SK-N-SH (cell line): ENCODE results near the gene GNAT2. TPM values are rescaled to one million over a fixed set of nuclear protein-coding genes. Genes with fewer than 3 reads are reported as not detected.

Experiments used
- CTCF ChIA-PET: fragments of 300-600, 350-600 bp; formaldehyde crosslinking; extraction: SDS; loops from one replicate; lab custom pipeline; 2021; lab: Yijun Ruan, JAX
- POLR2A ChIA-PET: fragments of 350-600 bp; sonication (Branson Sonifier 250); formaldehyde crosslinking; extraction: SDS; loops from one replicate; lab custom pipeline; 2020; ENCODE audit warnings: antibody characterized with exemption, inconsistent platforms; lab: Yijun Ruan, JAX
- DNase-seq: peaks from one replicate; pipeline ENCODE4 v3.0.0; 2012
- H2AFZ ChIP-seq: fragments of 200-600 bp; sonication (generic); 2 replicates; pipeline ENCODE4 v1.8.1; 2016; ENCODE audit warnings: antibody characterized with exemption, mild to moderate bottlenecking, low read depth
- H3F3A ChIP-seq: fragments of 200-600 bp; sonication (generic); replicated peaks from 2 replicates; pipeline ENCODE3; 2016; ENCODE audit warnings: antibody characterized with exemption, mild to moderate bottlenecking; ENCODE audit not compliant: insufficient read depth
- H3K27ac ChIP-seq, 2 experiments: fragments of 200-500 bp in 1 of 2; fragments of 200-600 bp in 1 of 2; sonication (Bioruptor generic) in 1 of 2; sonication (generic), shearing (Covaris generic) in 1 of 2; 2 replicates each; pipeline versions ENCODE4 v1.5.1 to v1.6.1; 2014 to 2016; ENCODE audit warnings: low read depth in 2 of 2, inconsistent platforms in 1 of 2, low read length in 1 of 2, mild to moderate bottlenecking in 1 of 2, mixed read lengths in 1 of 2
- H3K27me3 ChIP-seq: fragments of 200-600 bp; sonication (generic), shearing (Covaris generic); 2 replicates; pipeline ENCODE4 v1.6.1; 2016; ENCODE audit warnings: mixed run types; ENCODE audit not compliant: insufficient read depth
- H3K36me3 ChIP-seq, 2 experiments: fragments of 200-500 bp in 1 of 2; fragments of 200-600 bp in 1 of 2; sonication (Bioruptor generic) in 1 of 2; sonication (generic) in 1 of 2; replicated peaks in 1 of 2; 2 replicates each; pipeline versions ENCODE3 to v1.5.1; 2014 to 2016; ENCODE audit warnings: low read length in 1 of 2, mild to moderate bottlenecking in 1 of 2; ENCODE audit not compliant: insufficient read depth in 2 of 2, control insufficient read depth in 1 of 2
- H3K4me1 ChIP-seq, 2 experiments: fragments of 200-500 bp in 1 of 2; fragments of 200-600 bp in 1 of 2; sonication (Bioruptor generic) in 1 of 2; sonication (generic), shearing (Covaris generic) in 1 of 2; 2 replicates each; pipeline versions ENCODE4 v1.5.1 to v1.6.1; 2014 to 2016; ENCODE audit warnings: low read depth in 1 of 2, low read length in 1 of 2, mixed run types in 1 of 2; ENCODE audit not compliant: insufficient read depth in 2 of 2, control insufficient read depth in 1 of 2
- H3K4me2 ChIP-seq: fragments of 200-600 bp; sonication (generic), shearing (Covaris generic); 2 replicates; pipeline ENCODE4 v1.6.1; 2017; ENCODE audit warnings: mixed run types
- H3K4me3 ChIP-seq, 2 experiments: fragments of 200-500 bp in 1 of 2; fragments of 200-600 bp in 1 of 2; sonication (Bioruptor generic) in 1 of 2; sonication (generic), shearing (Covaris generic) in 1 of 2; 2 replicates each; pipeline versions ENCODE4 v1.5.1 to v1.8.1; 2014 to 2016; ENCODE audit warnings: low read depth in 2 of 2, inconsistent platforms in 1 of 2, low read length in 1 of 2, mild to moderate bottlenecking in 1 of 2, mixed read lengths in 1 of 2, moderate library complexity in 1 of 2
- H3K79me2 ChIP-seq: fragments of 200-600 bp; sonication (generic); 2 replicates; pipeline ENCODE4 v1.8.1; 2017; ENCODE audit warnings: mild to moderate bottlenecking; ENCODE audit not compliant: insufficient read depth
- H3K9ac ChIP-seq: fragments of 200-600 bp; sonication (generic); 2 replicates; pipeline ENCODE4 v1.6.1; 2017; ENCODE audit warnings: mixed run types
- H3K9me2 ChIP-seq: fragments of 200-600 bp; sonication (generic); 2 replicates; pipeline ENCODE4 v1.6.1; 2017; ENCODE audit warnings: mixed run types
- H3K9me3 ChIP-seq: fragments of 200-600 bp; sonication (generic); 2 replicates; pipeline ENCODE4 v1.6.1; 2017; ENCODE audit warnings: mixed run types, mild to moderate bottlenecking, moderate library complexity
- H4K20me1 ChIP-seq: fragments of 200-600 bp; sonication (generic); 2 replicates; pipeline ENCODE4 v1.6.1; 2017; ENCODE audit warnings: mild to moderate bottlenecking, mixed run types; ENCODE audit not compliant: insufficient read depth
- CHD2 ChIP-seq: fragments of 150-350 bp; IDR thresholded peaks from 2 replicates; pipeline ENCODE4 v1.6.1; 2018; ENCODE audit warnings: low read length; ENCODE audit not compliant: partially characterized antibody
- CTCF ChIP-seq: fragments of 200-600 bp; sonication (generic); IDR thresholded peaks from 2 replicates; pipeline ENCODE4 v1.6.1; 2017; ENCODE audit warnings: antibody characterized with exemption, mild to moderate bottlenecking, moderate library complexity
- FOSL2 ChIP-seq: IDR thresholded peaks from 2 replicates; pipeline ENCODE4 v1.4.0; 2012; ENCODE audit warnings: low read depth, mild to moderate bottlenecking, moderate library complexity, borderline replicate concordance
- FOXJ3 ChIP-seq: sonication (generic); formaldehyde crosslinking; IDR thresholded peaks from 2 replicates; pipeline ENCODE4 v1.5.1; 2020; ENCODE audit warnings: mild to moderate bottlenecking, missing genetic modification reagents
- FOXM1 ChIP-seq: IDR thresholded peaks from 2 replicates; pipeline ENCODE4 v1.4.0; 2012; ENCODE audit warnings: low read depth, mild to moderate bottlenecking
- MAX ChIP-seq: IDR thresholded peaks from 2 replicates; pipeline ENCODE4 v1.4.0; 2012; ENCODE audit warnings: low read depth
- MEF2A ChIP-seq: IDR thresholded peaks from 2 replicates; pipeline ENCODE4 v1.4.0; 2012; ENCODE audit warnings: low read depth, borderline replicate concordance
- MXI1 ChIP-seq: IDR thresholded peaks from 2 replicates; pipeline ENCODE4 v1.6.1; 2012; ENCODE audit warnings: mild to moderate bottlenecking, low read depth, low read length, improper control_type of control experiment
- NFIC ChIP-seq: IDR thresholded peaks from 2 replicates; pipeline ENCODE4 v1.4.0; 2012; ENCODE audit warnings: borderline replicate concordance
- NRF1 ChIP-seq: IDR thresholded peaks from 2 replicates; pipeline ENCODE4 v1.6.1; 2012; ENCODE audit warnings: low read depth, mild to moderate bottlenecking, low read length
- RAD21 ChIP-seq: IDR thresholded peaks from 2 replicates; pipeline ENCODE4 v1.6.1; 2012; ENCODE audit warnings: mild to moderate bottlenecking, low read length
- REST ChIP-seq: IDR thresholded peaks from 2 replicates; pipeline ENCODE4 v1.6.1; 2012; ENCODE audit warnings: mild to moderate bottlenecking, low read depth, low read length, moderate library complexity
- RFX5 ChIP-seq: IDR thresholded peaks from 2 replicates; pipeline ENCODE4 v1.6.1; 2012; ENCODE audit warnings: mild to moderate bottlenecking, improper control_type of control experiment, low read length
- RXRA ChIP-seq: IDR thresholded peaks from 2 replicates; pipeline ENCODE4 v1.4.0; 2012; ENCODE audit warnings: low read depth, mild to moderate bottlenecking, borderline replicate concordance
- SIN3A ChIP-seq: IDR thresholded peaks from 2 replicates; pipeline ENCODE4 v1.6.1; 2012; ENCODE audit warnings: low read depth, mild to moderate bottlenecking, low read length, moderate library complexity, borderline replicate concordance
- SMC3 ChIP-seq: IDR thresholded peaks from 2 replicates; pipeline ENCODE4 v1.6.1; 2012; ENCODE audit warnings: low read depth, low read length, improper control_type of control experiment
- USF1 ChIP-seq: IDR thresholded peaks from 2 replicates; pipeline ENCODE4 v1.4.0; 2012; ENCODE audit warnings: low read depth, borderline replicate concordance
- ZBTB33 ChIP-seq: IDR thresholded peaks from 2 replicates; pipeline ENCODE4 v1.4.0; 2012; ENCODE audit warnings: low read depth, borderline replicate concordance
- WGBS: methylation state at CpG from one replicate; pipeline ENCODE4 v1.1.6; 2017; ENCODE audit warnings: low lambda C conversion rate; 5-methylcytosine and 5-hydroxymethylcytosine counted together
- polyA plus RNA-seq, 3 experiments: library from polyadenylated mRNA; depleted of rRNA; stranded (reverse); fragments of >200 nt; gene quantifications; 2 replicates each; pipeline ENCODE4 v1.2.3, GENCODE V29; 2012

Gene GNAT2
- polyA plus RNA-seq, 1 of the 3 experiments (the other 2 are of a cell fraction), result 0.16 TPM

GRCh38 chr1:109611308-109611990, 8.0 kb downstream of the GNAT2 start (continued):
- TF ChIP-seq USF1 (no peak), FOXM1 (no peak), RXRA (no peak), FOSL2 (no peak), MAX (no peak), MXI1 (no peak), CHD2 (no peak), FOXJ3 (no peak), REST (no peak), NFIC (no peak), NRF1 (no peak), SIN3A (no peak)

GRCh38 chr1:109610609-109611307, 8.7 kb downstream of the GNAT2 start:
- Histone ChIP-seq H3K4me1 (peaks cover 0 to 5% of the 10 kb centered on the region in 2 experiments; a peak in 1 of 4 replicates), H3K79me2 (no peaks in the 10 kb centered on the region), H2AFZ (no peak overlapping the region), H3K27me3 (no peaks in the 10 kb centered on the region), H3K9ac (no peak overlapping the region), H3F3A (peaks cover 10% of the 10 kb centered on the region), H3K9me2 (no peaks in the 10 kb centered on the region), H3K9me3 (no peaks in the 10 kb centered on the region), H3K4me3 (no peak overlapping the region), H4K20me1 (no peaks in the 10 kb centered on the region), H3K36me3 (peaks cover 0 to 5% of the 10 kb centered on the region in 2 experiments), H3K4me2 (0 out of 2 replicates have a peak overlapping the region, but pooled peaks have one; percentile 2), H3K27ac (peak overlapping the region in 1 of 2 experiments; percentile 60; a peak in 2 of 4 replicates)
- DNase-seq, result no peak
- ChIA-PET CTCF (interaction anchor here (0.7 to 1.8 kb wide), 2 partner anchors 12 to 29 kb away, joined by 5 to 6 read pairs; no protein-coding TSS in a partner anchor), POLR2A (no interaction called here)
- 69% methylated on average over 3 of the region's 3 CpGs for WGBS
- TF ChIP-seq FOSL2 (no peak), FOXM1 (no peak), ZBTB33 (no peak), MEF2A (no peak), CTCF (no peak), RAD21 (no peak), NFIC (no peak), RFX5 (no peak), USF1 (no peak), SMC3 (no peak)
